ENCODE data around the gene TAS2R19.
"Not testable (repeated sequence)": the region's sequence is repeated elsewhere in the genome, so short reads cannot be mapped to it uniquely, and the experiment has no call there.

Gene TAS2R19, protein sequence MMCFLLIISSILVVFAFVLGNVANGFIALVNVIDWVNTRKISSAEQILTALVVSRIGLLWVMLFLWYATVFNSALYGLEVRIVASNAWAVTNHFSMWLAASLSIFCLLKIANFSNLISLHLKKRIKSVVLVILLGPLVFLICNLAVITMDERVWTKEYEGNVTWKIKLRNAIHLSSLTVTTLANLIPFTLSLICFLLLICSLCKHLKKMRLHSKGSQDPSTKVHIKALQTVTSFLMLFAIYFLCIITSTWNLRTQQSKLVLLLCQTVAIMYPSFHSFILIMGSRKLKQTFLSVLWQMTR

DNA sequence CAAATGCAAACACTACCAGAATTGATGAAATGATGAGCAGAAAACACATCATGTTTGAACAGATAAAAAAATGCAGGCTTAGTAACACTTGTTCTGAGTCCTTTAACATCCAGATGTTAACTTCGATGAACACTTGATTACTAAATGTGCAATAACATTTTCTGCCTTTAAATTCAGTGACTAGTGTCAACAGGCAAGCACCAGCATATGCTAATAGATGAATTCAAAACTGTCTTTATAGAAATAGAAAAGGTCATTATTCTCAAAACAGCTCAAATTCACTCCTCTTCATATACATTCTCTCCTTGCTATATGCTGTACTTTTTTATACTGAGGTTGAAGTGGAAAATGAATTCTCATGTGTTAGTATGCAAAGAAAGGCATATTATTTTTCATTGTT is at the start of gene TAS2R19:
Gene TAS2R19 (minus strand): TSS at position 101 of the 400 bp plus-strand sequence. CDS start 49 bp downstream, at position 52.
- DNase-seq (ENCODE audit: low read depth, low spot score) = no peak

DNA sequence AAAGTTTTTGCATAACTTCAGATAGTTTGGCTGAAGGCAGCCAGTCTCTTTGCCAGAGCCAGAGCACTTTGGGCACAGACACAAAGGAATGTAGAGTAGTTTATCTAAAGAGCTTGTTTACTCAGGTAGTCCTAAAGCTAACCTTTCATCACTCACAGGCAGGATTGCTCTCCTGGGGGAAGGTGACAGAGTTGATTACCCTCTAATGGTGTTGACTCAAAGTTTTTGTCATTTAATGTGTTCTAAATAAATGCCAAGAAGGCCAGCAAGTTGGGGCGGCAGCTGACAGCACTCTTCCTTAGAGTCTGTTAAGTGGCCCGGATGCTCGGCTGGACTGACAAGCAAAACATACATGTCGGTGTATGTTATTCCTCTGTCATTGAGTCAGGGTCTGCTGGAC is 49.0 kb upstream of the TAS2R19 start:
- DNase-seq (ENCODE audit: low read depth, low spot score) = no peak

- no peak for DNase-seq (ENCODE audit: low read depth, low spot score)
Measured at GRCh38 chr12:11070999-11071398, 48.6 kb upstream of the TAS2R19 start.

DNA sequence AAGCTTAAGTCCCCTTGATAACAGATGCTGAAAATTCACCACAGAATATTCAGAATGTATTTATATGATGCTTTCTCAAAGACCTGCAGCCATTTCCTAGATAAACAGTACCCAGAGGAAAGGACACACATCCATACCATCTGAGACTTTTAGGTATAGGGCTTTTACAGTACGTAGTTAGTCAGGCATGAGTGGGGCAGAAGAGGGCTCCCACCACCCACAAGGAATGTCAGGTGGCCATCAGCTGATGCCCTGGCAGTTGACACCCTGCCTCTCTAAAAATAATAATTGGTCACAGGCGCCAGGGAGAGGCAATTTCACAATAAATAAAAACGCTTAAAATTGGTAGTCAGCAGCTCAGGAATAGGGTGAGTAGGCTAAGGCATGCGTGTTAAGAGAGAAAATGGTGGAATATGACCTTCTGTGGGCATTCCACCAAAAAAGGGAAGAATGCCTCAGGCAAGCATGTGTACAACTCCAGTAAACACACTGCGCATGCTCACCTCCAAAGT is 47.5 kb upstream of the TAS2R19 start:
- no peak for DNase-seq (ENCODE audit: low read depth, low spot score)

DNA sequence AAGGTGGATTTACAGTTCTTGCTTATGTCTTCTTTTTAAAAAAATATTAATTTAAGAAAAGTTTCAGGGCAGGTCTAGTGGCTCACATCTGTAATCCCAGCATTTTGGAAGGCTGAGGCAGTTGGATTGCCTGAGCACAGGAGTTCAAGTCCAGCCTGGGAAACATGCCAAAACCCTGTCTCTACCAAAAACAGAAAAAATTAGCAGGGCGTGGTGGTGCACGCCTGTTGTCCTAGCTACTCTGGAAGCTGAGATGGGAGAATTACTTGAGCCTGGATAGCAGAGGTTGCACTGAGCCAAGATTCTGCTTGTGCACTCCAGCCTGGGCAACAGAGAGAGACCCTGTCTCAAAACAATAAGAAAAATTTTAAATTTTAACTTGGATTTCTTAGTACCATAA is 45.1 kb upstream of the TAS2R19 start:
- DNase-seq (ENCODE audit: low read depth, low spot score) = no peak

DNA sequence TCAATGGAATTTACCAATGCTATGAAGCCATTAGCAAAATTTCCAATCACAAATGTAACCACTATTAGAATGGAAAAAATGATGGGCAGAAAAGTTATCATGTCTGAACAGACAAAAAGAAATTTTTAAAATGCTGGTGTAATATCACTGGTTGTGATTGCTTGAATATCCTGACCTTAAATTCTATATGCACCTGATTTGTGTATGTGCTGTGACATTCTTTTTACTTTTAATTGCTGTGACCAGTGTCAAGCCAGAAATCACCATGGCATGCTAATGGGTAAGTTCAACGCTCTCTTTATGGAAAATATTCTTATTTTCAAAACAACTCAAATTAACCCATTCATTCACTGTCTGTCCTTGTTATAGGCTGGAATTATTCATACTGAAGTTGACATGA is 39.8 kb upstream of the TAS2R19 start, which contains the start of gene TAS2R46:
Gene TAS2R46 (minus strand): TSS at position 101 of the 400 bp plus-strand sequence. CDS start 0 bp downstream, at position 101.
- not testable (repeated sequence) for DNase-seq (ENCODE audit: low read depth, low spot score)

DNA sequence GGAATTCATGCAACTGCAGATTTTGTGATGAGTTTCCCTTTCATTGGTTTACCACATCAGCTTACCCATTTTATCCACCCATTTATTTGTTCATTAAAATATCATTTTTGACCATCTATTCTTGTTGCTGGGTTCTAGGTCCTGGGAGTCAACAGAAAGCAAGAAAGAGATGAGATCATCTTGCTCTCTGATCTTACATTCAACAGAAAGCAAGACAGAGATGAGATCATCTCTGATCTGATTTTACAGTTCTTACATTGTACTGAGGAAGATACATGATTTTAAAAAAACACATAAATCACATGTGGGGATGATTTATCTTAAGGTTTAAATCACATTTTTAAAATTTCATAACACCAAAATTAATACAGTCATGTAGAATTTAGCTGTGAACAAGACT is 37.4 kb upstream of the TAS2R19 start:
- no peak for DNase-seq (ENCODE audit: low read depth, low spot score)

DNA sequence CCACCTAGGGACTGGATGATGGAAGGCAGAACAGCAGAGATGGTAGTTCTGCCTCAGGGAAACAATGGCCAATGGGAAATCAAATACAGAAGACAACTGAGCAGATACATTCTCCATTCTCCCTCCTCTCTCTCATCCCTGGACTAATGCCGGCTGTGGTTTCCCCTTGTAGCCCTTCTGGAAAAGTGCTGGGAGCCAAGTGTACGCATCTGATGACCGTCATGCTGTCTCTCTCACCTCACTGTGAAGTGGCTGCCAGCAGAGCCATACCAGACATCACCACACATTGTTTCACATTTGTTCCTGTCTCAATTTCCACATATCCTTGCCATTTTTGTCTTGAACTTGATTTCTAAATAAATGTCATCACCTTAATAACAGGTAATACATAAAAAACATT is 36.6 kb upstream of the TAS2R19 start:
- DNase-seq (ENCODE audit: low read depth, low spot score) = no peak

DNA sequence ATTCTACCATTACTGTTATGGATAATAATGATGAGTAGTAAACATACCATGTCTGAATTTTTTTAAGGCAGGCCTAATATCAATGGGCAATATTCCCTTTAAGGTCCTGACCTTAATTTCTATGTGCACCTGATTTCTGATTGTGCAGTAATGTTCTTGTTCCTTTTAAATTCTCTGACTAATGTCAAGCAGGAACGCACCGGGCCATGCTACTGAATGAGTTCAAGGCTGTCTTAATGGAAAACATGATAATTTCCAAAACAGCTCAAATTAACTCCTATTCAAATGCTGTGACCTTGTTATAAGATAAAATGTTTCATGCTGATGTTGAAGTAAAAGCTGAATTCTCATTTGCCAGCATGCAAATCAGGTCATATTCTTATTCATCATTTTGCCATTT is 32.9 kb upstream of the TAS2R19 start:
- DNase-seq (ENCODE audit: low read depth, low spot score) = no peak

GRCh38 chr12:11049806-11050531 is 27.5 kb upstream of the TAS2R19 start:
- DNase-seq (ENCODE audit: low read depth, low spot score) = not testable (repeated sequence)

DNA sequence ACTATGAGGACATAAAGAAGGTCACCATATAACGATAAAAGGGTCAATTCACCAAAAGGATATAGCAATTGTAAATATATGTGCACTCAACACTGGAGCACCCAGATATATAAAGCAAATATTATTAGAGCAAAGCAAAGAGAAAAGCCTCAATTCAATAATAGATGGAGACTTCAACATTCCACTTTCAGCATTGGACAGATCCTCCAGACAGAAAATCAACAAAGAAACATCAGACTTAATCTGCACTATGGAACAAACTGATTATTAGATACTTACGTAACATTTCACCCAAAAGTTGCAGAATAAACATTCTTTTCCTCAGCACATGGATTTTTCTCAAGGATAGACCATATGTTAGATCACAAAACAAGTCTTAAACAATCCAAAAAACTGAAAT is 18.9 kb upstream of the TAS2R19 start:
- DNase-seq (ENCODE audit: low read depth, low spot score) = not testable (repeated sequence)

- no peak for DNase-seq (ENCODE audit: low read depth, low spot score)
Measured at GRCh38 chr12:11040162-11040561, 17.7 kb upstream of the TAS2R19 start.

DNA sequence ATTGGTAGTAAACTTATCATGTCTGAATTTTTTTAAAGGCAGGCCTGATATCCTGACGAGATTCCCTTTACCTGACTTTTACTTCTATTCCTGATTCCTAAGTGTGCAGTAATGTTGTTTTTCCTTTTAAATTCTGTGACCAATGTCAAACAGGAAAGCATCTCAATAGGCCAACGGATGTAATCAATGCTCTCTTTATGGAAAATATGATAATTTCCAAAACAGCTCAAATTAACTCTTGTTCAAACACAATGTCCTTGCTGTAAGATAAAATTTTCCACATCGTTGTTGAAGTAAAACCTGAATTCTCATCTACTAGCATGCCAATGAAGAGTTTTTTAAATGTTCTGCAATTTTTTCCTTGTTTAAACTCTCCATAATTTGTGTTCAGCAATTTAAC is 16.8 kb upstream of the TAS2R19 start:
- no peak for DNase-seq (ENCODE audit: low read depth, low spot score)

DNA sequence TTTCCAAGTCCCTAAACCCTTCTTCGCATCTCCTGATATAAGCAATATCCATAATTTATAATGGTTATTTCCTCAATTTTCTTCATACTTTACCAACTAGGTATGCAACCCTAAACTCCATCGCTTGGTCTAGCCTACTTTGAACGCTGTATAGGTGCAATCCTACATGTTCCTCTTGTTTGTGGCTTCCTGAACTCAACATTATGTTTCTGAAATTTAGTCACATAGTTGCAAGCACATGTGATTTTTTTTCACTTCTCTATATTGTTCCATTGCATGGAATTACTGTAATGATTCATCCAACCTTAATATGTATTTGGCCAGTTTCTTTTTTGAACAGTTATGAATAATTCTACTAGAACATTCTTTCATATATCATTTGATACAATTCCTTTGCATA is 11.5 kb upstream of the TAS2R19 start:
- not testable (repeated sequence) for DNase-seq (ENCODE audit: low read depth, low spot score)

DNA sequence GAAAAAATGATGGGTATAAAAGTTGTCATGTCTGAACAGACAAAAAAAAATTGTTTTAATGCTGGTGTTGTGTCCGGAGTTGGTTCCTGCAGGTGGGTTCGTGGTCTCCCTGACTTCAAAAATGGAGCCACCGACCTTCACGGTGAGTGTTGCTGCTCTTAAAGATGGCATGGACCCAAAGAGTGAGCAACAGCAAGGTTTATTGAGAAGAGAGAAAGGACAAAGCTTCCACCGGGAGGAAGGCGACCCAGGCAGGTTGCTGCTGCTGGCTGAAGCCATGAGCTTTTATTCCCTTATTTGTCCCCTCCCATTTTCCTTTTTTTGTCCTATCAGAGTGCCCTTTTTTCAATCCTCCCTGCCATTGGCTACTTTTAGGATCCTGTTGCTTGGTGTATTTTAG is 8.9 kb upstream of the TAS2R19 start, which contains the start of gene TAS2R31:
Gene TAS2R31 (minus strand): TSS at position 101 of the 400 bp plus-strand sequence. CDS start 72 bp downstream, at position 29.
- DNase-seq (ENCODE audit: low read depth, low spot score) = no peak

DNA sequence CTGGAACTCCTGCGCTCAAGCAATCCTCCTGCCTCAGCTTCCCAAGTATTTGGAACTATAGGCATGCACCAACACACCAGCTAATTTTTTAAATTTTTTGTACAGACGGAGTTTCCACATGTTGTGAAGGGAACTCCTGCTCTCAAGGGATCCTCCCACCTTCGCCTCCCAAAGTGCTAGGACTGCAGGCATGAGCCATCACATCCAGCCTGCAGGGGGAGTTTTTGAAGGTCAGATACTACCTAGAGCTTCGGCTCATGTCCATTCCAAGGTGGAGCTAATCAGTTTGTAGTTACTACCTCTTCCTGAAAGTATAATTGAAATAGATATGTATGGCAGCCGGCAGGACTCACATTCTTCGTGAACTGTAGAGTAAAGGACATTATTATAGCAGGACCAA is 3.7 kb upstream of the TAS2R19 start:
- DNase-seq (ENCODE audit: low read depth, low spot score) = peak; percentile 30

GRCh38 chr12:11023387-11023786 is 967 bp upstream of the TAS2R19 start:
- DNase-seq (ENCODE audit: low read depth, low spot score) = no peak

GRCh38 chr12:11016937-11017336 is 5.5 kb downstream of the TAS2R19 start:
- DNase-seq (ENCODE audit: low read depth, low spot score) = no peak

DNA sequence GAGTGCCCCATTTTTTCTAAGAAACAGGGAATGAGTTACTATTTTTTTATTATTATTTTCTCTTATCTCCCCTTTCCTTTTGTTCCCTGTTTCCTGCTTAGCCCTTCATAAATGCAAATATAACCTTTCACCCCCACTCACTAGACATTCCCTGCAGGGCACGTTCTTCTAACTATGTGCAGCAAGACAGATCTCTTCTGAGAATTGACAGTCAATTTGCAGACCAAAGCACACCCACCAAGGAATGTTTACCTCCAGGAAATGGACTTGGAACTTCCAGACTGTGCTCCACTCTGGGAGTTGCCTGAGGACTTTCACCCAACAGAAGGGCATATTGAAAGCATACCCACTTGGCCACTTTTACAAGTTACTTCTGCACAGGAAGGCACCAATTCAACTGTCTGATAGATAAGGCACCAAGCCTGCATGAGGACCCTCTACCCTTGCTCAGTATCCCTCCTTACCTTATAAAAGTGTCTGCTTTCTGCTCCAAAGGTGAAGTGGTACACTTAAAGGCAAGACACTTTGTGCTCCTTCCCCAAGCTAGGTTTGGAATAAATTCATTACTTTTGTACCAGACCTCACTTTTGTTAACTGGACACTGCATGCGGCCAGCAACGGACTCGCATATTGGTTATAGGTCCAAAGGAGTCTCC is 6.5 kb downstream of the TAS2R19 start:
- DNase-seq (ENCODE audit: low read depth, low spot score) = peak; percentile 22

DNA sequence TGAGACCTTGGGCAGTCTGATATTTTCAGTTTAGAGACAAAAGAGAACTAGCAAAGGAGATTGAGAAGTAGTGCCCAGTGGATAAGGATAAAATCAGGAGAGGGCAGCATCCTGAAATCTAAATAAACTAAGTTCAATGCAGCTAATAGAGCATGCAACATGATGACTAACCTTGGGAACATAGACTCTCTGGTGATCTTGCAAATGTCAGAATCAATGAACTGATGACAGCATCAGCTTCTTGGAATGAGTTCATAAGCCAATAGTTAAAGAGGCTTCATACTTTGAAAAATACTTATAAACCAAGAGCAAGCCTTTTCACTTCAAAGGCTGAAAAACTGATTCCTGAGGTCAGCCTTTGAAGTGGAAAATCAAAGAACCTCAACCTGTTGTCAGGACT is 8.2 kb downstream of the TAS2R19 start:
- no peak for DNase-seq (ENCODE audit: low read depth, low spot score)

DNA sequence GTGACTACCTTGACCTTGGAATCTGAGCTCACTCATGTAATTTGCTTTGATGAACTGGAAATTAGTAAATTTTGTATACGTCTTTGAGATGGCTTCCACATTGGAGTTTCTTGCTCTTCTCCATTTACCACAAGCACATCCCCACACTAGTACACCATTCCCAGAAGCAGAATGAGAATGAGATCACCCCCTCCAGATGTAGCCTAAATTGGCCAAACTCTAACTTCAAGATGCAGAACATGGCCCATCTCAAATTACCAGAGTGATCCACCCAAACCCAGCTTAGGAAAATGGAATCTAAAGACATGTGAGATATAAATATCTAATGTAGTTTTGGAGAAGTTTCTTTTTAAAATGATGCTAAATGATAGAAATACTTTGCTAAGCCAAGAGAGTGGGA is 14.8 kb downstream of the TAS2R19 start:
- DNase-seq (ENCODE audit: low read depth, low spot score) = no peak

DNA sequence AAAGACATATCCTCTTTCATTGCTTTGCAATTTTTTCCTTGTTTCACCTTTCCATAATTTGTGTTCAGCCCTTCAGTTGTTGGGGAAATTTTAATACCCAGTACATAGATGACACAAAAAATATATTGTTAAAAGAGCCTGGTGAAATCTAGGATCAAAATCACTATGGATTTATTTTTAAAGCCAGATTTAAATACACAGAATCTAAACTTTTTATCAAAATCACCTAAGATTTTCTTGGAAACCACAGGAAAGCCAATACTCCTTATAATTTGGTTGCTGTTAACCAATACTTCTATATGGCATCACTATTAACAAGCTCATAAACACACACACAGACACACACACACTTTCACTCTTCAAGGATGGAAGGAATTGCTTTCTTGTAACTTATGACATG is 24.2 kb downstream of the TAS2R19 start, which contains the start of gene TAS2R20:
Gene TAS2R20 (minus strand): TSS at position 101 of the 400 bp plus-strand sequence. CDS start 429 bp downstream, outside the sequence.
- DNase-seq (ENCODE audit: low read depth, low spot score) = no peak
